Suprapubic skin (tissue), 4 donors: ENCODE measurements around the gene ZSWIM5. TPM values are rescaled to one million over a fixed set of nuclear protein-coding genes. Genes with fewer than 3 reads are reported as not detected.
"Not testable (repeated sequence)": the region's sequence is repeated elsewhere in the genome, so short reads cannot be mapped to it uniquely, and the experiment has no call there.

Source experiments
- DNase-seq, 2 donors: peaks; one replicate each; pipeline ENCODE4 v3.0.0-alpha.2; 2019; ENCODE audit warnings: low spot score in 2 of 2
- H3K27ac ChIP-seq: fragments of 200-600 bp; sonication (generic); one replicate; pipeline ENCODE4 v1.5.1; 2019
- H3K27me3 ChIP-seq: fragments of 200-600 bp; sonication (generic); one replicate; pipeline ENCODE4 v1.5.1; 2019
- H3K36me3 ChIP-seq: fragments of 200-600 bp; sonication (generic); one replicate; pipeline ENCODE4 v1.5.1; 2019
- H3K4me1 ChIP-seq: fragments of 200-600 bp; sonication (generic); one replicate; pipeline ENCODE4 v1.5.1; 2019
- H3K4me3 ChIP-seq: fragments of 200-600 bp; sonication (generic); one replicate; pipeline ENCODE4 v1.5.1; 2019; ENCODE audit warnings: mild to moderate bottlenecking
- H3K9me3 ChIP-seq: fragments of 200-600 bp; sonication (generic); one replicate; pipeline ENCODE4 v1.5.1; 2019
- CTCF ChIP-seq, 2 donors: fragments of 200-600 bp in 1 of 2; fragments of 450-650 bp in 1 of 2; sonication (generic) in 1 of 2; IDR thresholded peaks; one replicate each; pipeline ENCODE4 v1.5.1; 2016 to 2019; ENCODE audit warnings: antibody characterized with exemption in 2 of 2, mild to moderate bottlenecking in 1 of 2, moderate library complexity in 1 of 2
- EP300 ChIP-seq: sonication (generic); formaldehyde crosslinking; IDR thresholded peaks from one replicate; pipeline ENCODE4 v1.6.1; 2017; ENCODE audit warnings: antibody characterized with exemption
- POLR2A ChIP-seq, 2 donors: fragments of 450-650 bp; IDR thresholded peaks; one replicate each; pipeline ENCODE4 v1.6.1; 2017; ENCODE audit warnings: antibody characterized with exemption in 2 of 2, mild to moderate bottlenecking in 2 of 2, moderate library complexity in 2 of 2
- POLR2AphosphoS5 ChIP-seq, 3 donors: sonication (generic); formaldehyde crosslinking; IDR thresholded peaks; one replicate each; pipeline ENCODE4 v1.6.1; 2017; ENCODE audit warnings: antibody characterized with exemption in 3 of 3
- WGBS: methylation state at CpG from one replicate; pipeline ENCODE4 v1.1.5; 2018; 5-methylcytosine and 5-hydroxymethylcytosine counted together
- total RNA-seq, 4 donors: library from RNA; depleted of rRNA; stranded (reverse); fragments of >200 nt; gene quantifications; one replicate each; pipeline ENCODE4 v1.1.0, GENCODE V29; 2016

The ZSWIM5 gene
- total RNA-seq, 4 donors from 2014 or later = 1.9 to 3.5 (median 2.8) TPM

DNA sequence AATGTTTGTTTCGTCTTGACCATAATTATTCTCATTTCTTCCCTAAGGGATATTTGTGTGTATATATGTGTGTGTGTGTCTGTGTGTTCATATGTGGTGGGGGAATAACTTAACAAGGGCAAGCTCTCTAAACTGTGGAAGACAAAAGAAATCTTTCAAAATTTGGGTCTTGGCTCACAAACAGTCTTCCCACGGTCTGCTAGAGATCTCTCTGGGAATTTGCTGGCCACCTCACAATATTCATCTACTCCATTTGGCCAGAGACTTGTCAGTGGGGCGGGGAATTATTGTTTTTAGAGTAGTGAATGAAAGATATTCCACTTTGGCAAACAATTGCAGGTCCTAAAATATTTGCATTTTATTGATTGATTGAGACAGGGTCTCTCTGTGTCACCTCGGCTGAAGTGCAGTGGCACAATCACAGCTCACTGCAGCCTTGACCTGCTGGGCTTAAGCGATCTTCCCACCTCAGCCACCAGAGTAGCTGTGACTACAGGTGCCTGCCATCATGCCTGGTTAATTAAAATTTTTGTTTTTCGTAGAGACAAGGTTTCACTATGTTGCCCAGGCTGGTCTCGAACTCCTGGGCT is 212.0 kb downstream of the ZSWIM5 start:
- WGBS = 77% methylated on average over 7 of the region's 7 CpGs
- no peaks in the 10 kb centered on the region for H3K4me1 ChIP-seq
- no peaks in the 10 kb centered on the region for H3K36me3 ChIP-seq
- H3K27ac ChIP-seq = no peak overlapping the region
- DNase-seq = no peak
- H3K9me3 ChIP-seq = no peaks in the 10 kb centered on the region
- no peak overlapping the region for H3K4me3 ChIP-seq
- TF ChIP-seq CTCF (IDR thresholded peaks at IDR 0.05) (no peak), EP300 (no peak), POLR2AphosphoS5 (IDR thresholded peaks at IDR 0.05) (no peak), POLR2A (IDR thresholded peaks at IDR 0.05) (no peak)
- no peaks in the 10 kb centered on the region for H3K27me3 ChIP-seq

- WGBS = 93% methylated on average over 24 of the region's 24 CpGs
- Histone ChIP-seq H3K9me3 (no peaks in the 10 kb centered on the region), H3K27ac (no peak overlapping the region), H3K36me3 (no peaks in the 10 kb centered on the region), H3K4me3 (no peak overlapping the region), H3K4me1 (peaks cover 16% of the 10 kb centered on the region), H3K27me3 (no peaks in the 10 kb centered on the region)
- no peak for DNase-seq
- TF ChIP-seq POLR2AphosphoS5 (IDR thresholded peaks at IDR 0.05) (no peak), POLR2A (IDR thresholded peaks at IDR 0.05) (no peak)
Observed at GRCh38 chr1:44988531-44989156, 217.8 kb downstream of the ZSWIM5 start.

GRCh38 chr1:44985747-44986359 is 220.6 kb downstream of the ZSWIM5 start:
- peak overlapping the region; percentile 72 for H3K4me3 ChIP-seq
- H3K9me3 ChIP-seq = no peaks in the 10 kb centered on the region
- TF ChIP-seq EP300 (no peak), POLR2AphosphoS5 (IDR thresholded peaks at IDR 0.05) (no peak), POLR2A (IDR thresholded peaks at IDR 0.05) (no peak), CTCF (IDR thresholded peaks at IDR 0.05) (no peak)
- 8% methylated on average over 19 of the region's 19 CpGs for WGBS
- H3K27me3 ChIP-seq = no peaks in the 10 kb centered on the region
- H3K36me3 ChIP-seq = peaks cover under 1% of the 10 kb centered on the region
- DNase-seq = no peak
- H3K4me1 ChIP-seq = peaks cover 16% of the 10 kb centered on the region
- peak overlapping the region; percentile 74 for H3K27ac ChIP-seq

DNA sequence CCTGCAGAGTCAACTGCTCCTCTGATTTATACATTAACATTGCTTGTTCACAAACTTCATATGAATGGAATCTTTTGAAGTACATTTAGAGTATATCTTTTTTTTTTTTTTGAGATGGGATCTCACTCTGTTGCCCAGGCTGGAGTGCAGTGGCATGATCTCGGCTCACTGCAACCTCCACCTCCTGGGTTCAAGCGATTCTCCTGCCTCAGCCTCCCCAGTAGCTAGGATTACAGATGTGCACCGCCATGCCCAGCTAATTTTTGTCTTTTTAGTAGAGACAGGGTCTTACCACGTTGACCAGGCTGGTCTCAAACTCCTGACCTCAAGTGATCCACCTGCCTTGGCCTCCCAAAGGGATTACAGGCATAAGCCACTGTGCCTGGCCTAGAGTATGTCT is 229.0 kb downstream of the ZSWIM5 start:
- not testable (repeated sequence) for H3K27ac ChIP-seq, H3K4me3 ChIP-seq, DNase-seq, H3K4me1 ChIP-seq, H3K27me3 ChIP-seq, H3K9me3 ChIP-seq
- WGBS = 95% methylated on average over 4 of the region's 4 CpGs
- peaks cover 68% of the 10 kb centered on the region for H3K36me3 ChIP-seq

DNA sequence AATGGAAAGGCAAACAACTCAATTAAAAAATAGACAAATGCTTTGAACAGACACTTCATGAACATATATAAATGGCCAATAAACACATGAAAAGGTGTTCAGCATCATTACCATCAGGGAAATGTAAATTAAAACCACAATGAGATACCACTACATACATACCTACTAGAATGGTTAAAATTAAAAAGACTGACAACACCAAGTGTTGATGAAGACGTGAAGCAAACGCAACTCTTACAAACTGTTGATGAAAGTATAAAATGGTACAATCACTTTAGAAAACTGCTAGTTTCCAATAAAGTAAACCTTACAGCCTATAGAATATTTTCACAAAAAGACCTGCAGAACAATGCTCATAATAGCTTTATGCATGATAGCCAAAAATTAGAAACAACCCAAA is 230.2 kb downstream of the ZSWIM5 start:
- no peak for TF ChIP-seq POLR2AphosphoS5 (IDR thresholded peaks at IDR 0.05)
- TF ChIP-seq EP300 = no peak
- TF ChIP-seq POLR2A (IDR thresholded peaks at IDR 0.05) = no peak
- TF ChIP-seq CTCF (IDR thresholded peaks at IDR 0.05) = no peak
- no peak for DNase-seq
- H3K4me1 ChIP-seq = no peaks in the 10 kb centered on the region
- H3K36me3 ChIP-seq = peaks cover 68% of the 10 kb centered on the region
- no peaks in the 10 kb centered on the region for H3K27me3 ChIP-seq
- 100% methylated on average over 2 of the region's 2 CpGs for WGBS
- H3K27ac ChIP-seq = no peak overlapping the region
- no peaks in the 10 kb centered on the region for H3K9me3 ChIP-seq
- no peak overlapping the region for H3K4me3 ChIP-seq

- no peaks in the 10 kb centered on the region for H3K9me3 ChIP-seq
- no peaks in the 10 kb centered on the region for H3K27me3 ChIP-seq
- H3K27ac ChIP-seq = no peak overlapping the region
- TF ChIP-seq CTCF (IDR thresholded peaks at IDR 0.05) = no peak
- TF ChIP-seq POLR2A (IDR thresholded peaks at IDR 0.05) = no peak
- TF ChIP-seq EP300 = no peak
- no peak for TF ChIP-seq POLR2AphosphoS5 (IDR thresholded peaks at IDR 0.05)
- no peaks in the 10 kb centered on the region for H3K4me1 ChIP-seq
- DNase-seq = no peak
- H3K4me3 ChIP-seq = no peak overlapping the region
- peaks cover 48% of the 10 kb centered on the region for H3K36me3 ChIP-seq
- 94% methylated on average over 1 of the region's 1 CpG for WGBS
Observed at GRCh38 chr1:44973645-44974044, 232.8 kb downstream of the ZSWIM5 start.
